ENCODE data around the gene RNF135.
A peak's percentile ranks its signal among the peaks of the same experiment; 100 is the strongest.
"Not testable (repeated sequence)": the region's sequence is repeated elsewhere in the genome, so short reads cannot be mapped to it uniquely, and the experiment has no call there.

Gene RNF135

GRCh38 chr17:30954046-30954830 lies 16.6 kb upstream of the RNF135 start:
- no peak for DNase-seq (ENCODE audit: low read depth in 2 of 3, low spot score in 2 of 3)

DNA sequence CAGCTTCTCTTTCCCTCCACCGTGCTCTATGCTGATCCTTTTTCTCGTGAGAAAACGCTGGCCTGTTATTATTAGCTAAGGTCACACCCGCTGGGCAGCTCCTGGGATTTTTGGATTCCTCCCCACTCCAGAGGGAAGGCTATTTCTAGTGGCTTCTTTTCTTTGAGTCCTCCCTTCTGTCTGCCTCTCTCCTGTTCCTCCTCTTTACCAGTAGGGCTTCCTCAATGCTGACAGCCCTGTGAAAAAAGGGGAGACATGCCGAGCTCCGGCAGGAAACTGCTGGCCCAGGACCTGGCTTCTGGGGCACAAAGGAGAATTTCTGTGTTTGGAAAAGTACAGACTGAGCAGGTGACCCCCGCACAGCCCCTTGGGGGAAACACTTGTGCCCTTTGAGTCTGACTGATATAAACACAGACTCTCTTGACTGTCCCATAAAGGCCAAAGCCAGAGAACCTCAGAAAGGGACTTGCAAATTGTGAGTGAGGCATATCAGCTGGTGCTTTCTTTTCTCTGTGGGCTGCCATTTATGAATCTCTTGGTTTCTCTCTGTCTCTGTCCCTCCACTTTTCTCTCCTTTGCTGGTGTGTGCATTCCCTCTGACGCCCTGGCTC lies 14.0 kb upstream of the RNF135 start:
- DNase-seq (ENCODE audit: low read depth in 2 of 3, low spot score in 2 of 3) = no peak

DNA sequence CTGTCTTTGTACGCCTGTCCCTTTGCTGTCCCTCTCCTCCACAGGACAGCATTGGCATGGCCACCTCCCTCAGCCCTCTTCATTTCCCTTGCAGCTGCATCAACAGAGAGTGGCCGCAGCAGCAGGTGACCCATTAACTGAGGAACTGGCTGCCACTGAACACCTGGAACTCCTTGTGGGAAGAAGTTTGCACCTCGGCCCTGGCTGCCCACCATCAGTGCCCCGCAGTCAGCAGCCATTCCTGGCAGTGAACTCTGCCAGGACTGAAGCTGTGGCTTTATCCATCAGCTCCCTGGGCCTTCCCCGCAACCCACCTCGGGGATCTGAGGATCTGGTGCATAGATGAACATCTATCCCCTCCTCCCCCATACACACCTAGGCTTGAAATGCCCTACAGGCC lies 13.1 kb upstream of the RNF135 start:
- no peak for DNase-seq (ENCODE audit: low read depth in 2 of 3, low spot score in 2 of 3)

- no peak for DNase-seq (ENCODE audit: low read depth in 2 of 3, low spot score in 2 of 3)
Measured at GRCh38 chr17:30958187-30958586, 12.7 kb upstream of the RNF135 start.

DNA sequence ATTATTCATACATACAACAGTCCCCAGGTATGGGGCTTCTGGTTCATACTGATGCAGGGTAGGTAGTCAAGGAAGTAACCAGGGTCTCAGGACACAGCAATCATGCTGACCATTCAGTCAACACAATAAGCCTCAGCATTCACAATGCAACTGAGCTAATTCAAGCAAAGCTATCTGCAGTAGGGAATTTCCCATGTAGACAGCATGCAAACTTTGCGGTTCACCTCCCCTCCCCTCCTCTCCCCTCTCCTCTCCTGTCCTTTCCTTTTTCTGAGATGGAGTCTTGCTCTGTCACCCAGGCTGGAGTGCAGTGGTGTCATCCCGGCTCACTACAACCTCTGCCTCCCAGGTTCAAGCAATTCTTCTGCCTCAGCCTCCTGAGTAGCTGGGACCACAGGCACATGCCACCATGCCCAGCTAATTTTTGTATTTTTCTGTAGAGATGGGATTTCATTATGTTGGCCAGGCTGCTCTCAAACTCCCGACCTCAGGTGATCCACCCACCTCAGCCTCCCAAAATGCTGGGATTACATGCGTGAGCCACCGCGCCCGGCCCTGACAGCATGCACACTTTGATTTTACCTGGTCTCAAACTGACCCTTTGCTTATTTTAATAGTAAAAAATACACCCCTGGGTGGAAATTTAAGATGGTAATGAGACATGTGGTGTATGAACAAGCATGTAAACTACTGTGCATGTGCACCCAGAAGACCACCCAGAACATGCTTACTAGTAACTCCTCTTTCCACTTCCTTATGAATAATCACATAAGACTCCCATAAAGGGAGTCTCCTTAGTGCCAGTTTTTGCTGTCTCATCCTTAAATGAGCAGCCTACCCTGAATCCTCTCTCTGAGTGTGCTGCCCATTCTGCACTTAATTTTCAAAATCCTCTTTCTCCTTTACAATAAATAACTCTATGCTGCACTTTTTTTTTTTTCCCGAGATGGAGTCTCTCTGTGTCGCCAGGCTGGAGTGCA lies 9.3 kb upstream of the RNF135 start:
- no peak for DNase-seq (ENCODE audit: low read depth in 2 of 3, low spot score in 2 of 3)

GRCh38 chr17:30964312-30964711 lies 6.5 kb upstream of the RNF135 start:
- not testable (repeated sequence) for DNase-seq (ENCODE audit: low read depth in 2 of 3, low spot score in 2 of 3)

- DNase-seq (ENCODE audit: low read depth in 2 of 3, low spot score in 2 of 3) = no peak
Measured at GRCh38 chr17:30964876-30965275, 6.0 kb upstream of the RNF135 start.

DNA sequence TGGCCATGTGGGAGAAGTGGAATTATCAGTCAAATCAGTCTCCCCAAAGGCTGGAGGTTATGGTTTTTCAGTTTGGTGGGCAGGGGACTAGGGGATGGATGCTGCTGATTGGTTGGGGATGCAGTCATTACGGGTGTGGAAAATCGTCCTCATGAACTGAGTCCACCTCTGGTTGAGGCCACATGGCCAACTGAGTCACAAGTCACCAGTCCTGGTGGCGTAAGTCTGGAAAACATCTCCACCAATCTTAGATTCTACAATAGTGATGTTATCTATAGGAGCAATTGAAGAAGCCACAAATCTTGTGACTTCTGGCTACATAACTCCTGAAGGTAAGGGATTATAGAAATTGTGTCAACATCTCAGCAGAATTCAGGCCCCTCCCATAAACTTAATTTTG lies 5.2 kb upstream of the RNF135 start:
- no peak for DNase-seq (ENCODE audit: low read depth in 2 of 3, low spot score in 2 of 3)

DNA sequence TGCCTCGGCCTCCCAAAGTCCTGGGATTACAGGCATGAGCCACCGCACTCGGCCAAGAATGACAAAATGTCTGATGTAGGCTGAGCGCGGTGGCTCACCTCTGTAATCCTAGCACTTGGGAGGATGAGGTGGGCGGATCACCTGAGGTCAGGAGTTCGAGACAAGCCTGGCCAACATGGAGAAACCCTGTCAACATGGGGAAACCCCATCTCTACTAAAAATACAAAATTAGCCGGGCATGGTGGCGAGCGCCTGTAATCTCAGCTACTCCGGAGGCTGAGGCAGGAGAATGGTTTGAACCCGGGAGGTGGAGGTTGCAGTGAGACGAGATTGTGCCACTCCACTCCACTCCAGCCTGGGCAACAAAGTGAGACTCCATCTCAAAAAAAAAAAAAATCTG lies 2.9 kb upstream of the RNF135 start:
- not testable (repeated sequence) for DNase-seq (ENCODE audit: low read depth in 2 of 3, low spot score in 2 of 3)

GRCh38 chr17:30969989-30970830 lies 629 bp upstream of the RNF135 start:
- DNase-seq (ENCODE audit: low read depth in 2 of 3, low spot score in 2 of 3) = peak in 1 of 3 experiments; percentile 11

DNA sequence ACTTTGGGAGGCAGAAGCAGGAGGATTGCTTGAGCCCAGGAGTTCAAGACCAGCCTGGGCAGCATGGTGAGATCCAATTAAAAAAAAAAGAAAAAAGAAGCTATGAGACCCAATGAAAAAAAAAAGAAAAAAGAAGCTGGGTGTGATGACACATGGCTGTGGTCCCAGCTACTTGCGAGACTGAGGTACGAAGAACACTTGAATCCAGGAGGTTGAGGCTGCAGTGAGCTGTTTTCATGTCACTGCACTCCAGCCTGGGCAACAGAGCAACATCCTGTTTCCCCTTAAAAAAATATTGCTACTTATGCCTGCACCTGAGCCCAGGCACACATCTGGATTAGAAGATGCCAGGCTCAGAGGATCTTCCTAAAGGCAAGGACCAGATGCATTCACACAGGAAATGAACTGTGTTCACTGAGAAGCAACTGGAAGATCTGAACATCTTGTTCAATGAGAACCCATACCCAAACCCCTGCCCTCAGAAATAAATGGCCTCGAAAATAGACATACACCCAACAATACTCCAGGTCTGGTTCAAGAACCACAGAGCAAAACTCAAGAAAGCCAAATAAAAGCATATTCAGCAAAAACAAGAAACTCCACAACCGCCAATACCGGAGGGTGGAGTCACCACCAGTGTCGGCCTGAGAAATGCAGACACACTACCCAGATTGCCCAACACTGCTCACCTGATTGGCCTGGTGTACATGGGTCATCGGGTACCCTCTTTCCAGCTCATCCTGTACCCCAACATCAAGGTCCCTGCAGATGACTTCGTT lies 4.4 kb downstream of the RNF135 start:
- DNase-seq (ENCODE audit: low read depth in 2 of 3, low spot score in 2 of 3) = no peak

GRCh38 chr17:30979919-30980318 lies 9.1 kb downstream of the RNF135 start:
- DNase-seq (ENCODE audit: low read depth in 2 of 3, low spot score in 2 of 3) = not testable (repeated sequence)

GRCh38 chr17:30981531-30982519 lies 11.0 kb downstream of the RNF135 start:
- DNase-seq (ENCODE audit: low read depth in 2 of 3, low spot score in 2 of 3) = no peak

DNA sequence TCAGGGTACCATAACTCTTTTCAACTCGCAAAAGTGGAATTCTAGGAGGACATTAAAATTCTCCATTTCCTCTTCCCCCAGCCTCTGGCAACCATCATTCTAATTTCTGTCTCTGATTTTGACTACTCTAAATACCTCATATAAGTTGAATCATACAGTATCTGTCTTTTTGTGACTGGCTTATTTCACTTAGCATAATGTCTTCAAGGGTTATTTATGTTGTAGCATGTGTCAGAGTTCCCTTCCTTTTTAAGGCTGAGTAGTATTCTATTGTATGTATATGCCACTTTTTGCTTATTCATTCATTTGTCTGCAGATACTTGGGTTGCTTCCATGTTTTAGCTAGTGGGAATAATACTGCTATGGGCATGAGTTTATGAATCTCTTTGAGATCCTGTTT lies 12.0 kb downstream of the RNF135 start:
- DNase-seq (ENCODE audit: low read depth in 2 of 3, low spot score in 2 of 3) = no peak

- DNase-seq (ENCODE audit: low read depth in 2 of 3, low spot score in 2 of 3) = no peak
Measured at GRCh38 chr17:30990458-30990857, 19.6 kb downstream of the RNF135 start.

DNA sequence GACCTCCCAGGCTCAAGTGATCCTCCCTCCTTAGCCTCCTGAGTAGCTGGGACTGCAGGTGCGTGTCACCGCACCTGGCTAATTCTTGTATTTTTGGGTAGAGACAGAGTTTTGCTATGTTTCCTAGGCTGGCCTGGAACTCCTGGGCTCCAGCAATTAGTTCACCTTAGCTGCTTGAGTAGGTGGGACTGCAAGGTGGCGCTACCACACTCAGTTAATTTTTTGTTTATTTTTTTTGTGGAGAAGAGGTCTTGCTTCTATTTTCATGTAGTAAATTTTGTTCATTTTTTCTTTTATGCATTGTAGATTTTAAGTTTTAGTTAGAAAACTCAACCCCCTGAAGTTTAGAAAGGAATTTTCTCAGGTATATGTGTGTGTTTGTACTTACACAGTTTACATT lies 21.7 kb downstream of the RNF135 start:
- no peak for DNase-seq (ENCODE audit: low read depth in 2 of 3, low spot score in 2 of 3)

GRCh38 chr17:30995347-30995746 lies 24.5 kb downstream of the RNF135 start:
- no peak for DNase-seq (ENCODE audit: low read depth in 2 of 3, low spot score in 2 of 3)

GRCh38 chr17:30996486-30996885 lies 25.6 kb downstream of the RNF135 start:
- no peak for DNase-seq (ENCODE audit: low read depth in 2 of 3, low spot score in 2 of 3)

GRCh38 chr17:30997270-30997669 lies 26.4 kb downstream of the RNF135 start:
- DNase-seq (ENCODE audit: low read depth in 2 of 3, low spot score in 2 of 3) = no peak
